COLO829 (cell line): ENCODE data around the gene C16orf78.

Experiments used
- DNase-seq: peaks from one replicate; pipeline ENCODE4 v3.0.0; 2012; ENCODE audit warnings: low spot score

The C16orf78 gene, protein sequence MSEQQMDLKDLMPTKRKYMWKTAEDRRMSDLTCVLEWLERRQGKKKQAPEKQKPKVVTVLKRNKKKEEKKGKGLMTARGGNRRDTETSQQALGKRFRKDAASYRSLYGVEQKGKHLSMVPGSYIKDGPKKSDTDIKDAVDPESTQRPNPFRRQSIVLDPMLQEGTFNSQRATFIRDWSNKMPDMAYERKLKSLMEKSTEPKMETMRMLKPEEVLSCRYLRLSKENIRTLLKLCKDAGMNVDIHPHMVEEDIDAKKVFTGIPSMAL

GRCh38 chr16:49373504-49373903, at the start of gene C16orf78:
Gene C16orf78, plus strand, starts transcription at chr16:49373804. Its CDS starts 136 bp downstream, at chr16:49373940.
- DNase-seq = no peak

DNA sequence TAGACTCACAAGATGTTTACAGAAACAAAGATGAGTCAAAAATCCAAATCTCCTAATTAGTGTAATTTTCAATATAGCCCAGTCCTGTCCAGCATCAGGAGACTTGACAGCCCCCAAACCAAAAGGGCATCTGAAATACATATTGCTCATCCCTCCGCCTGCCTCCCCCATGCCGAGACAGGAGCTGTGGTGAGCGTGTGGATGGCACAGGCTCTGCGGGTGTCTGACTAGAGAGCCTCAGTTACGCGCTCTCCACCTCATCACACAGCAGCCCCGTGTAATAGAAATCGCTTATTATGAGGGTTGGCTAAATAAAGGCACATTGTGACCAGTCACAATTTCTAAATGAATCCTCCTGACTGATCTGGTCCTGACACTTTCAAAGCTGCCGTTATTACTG, 48.9 kb upstream of the C16orf78 start:
- DNase-seq = no peak

GRCh38 chr16:49327466-49327865, 46.1 kb upstream of the C16orf78 start:
- no peak for DNase-seq

GRCh38 chr16:49328325-49328724, 45.3 kb upstream of the C16orf78 start:
- no peak for DNase-seq

GRCh38 chr16:49330562-49331201, 42.9 kb upstream of the C16orf78 start:
- DNase-seq = no peak

GRCh38 chr16:49332589-49333258, 40.9 kb upstream of the C16orf78 start:
- no peak for DNase-seq

DNA sequence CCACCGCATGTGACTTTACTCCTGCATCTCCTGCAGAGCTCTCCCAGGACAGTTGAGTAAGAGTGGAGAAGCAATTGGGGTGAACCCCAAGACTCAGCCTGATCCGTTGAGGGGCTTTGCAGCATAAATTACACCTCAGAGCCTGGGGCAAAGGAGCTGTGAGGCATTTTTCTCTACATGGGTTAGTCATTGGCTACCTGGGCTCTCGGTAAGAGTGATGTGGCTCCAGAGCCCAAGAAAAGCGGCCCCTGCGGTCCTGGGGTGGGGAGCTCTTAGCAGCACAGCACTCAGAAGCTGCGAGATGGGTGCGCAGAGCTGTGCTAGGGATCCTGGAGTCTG, 40.4 kb upstream of the C16orf78 start:
- DNase-seq = no peak

GRCh38 chr16:49335828-49336227, 37.8 kb upstream of the C16orf78 start:
- DNase-seq = no peak

DNA sequence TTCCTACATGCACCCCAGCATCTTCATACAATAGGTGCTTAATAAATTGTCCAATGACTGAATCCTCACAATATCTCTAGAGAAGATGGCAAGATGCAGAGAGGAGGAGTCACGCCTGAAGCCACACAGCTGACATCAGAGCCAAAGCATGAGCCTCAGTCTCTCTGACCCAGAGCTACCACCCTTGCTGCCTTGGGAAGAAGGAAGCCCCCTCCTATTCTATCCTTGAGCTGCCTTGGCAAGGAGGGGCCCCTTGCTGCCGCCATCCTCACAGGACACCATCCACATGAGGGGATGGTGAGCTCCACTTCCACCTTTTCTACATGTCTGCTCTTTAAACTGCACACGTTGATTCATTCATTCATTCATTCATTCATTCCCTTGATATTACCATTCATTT, 37.0 kb upstream of the C16orf78 start:
- no peak for DNase-seq

DNA sequence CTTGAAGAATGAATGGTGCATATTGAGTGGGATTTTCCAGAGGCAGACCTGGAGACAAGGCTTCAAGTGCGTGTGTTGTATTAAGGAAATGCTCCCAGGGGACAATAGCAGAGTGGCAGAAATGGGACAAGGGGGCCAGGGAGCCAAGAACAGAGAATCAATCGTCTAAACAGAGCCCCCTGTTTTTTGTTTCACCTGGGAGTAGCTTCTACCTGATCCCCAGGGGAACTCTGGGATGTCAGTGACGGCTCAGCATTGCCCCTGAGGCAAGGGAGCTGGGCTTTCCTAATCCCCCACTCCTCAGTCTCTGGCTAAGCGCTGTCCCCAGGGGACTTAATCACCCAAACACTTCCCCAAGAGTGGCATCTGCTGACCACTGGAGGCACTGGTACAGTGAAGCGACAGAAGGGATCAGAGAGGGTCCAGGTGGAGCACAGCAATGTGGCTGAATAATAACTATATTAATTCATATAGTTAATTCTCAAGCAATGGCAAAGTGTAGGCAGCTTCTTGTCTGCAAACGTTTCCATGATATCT, 35.7 kb upstream of the C16orf78 start:
- DNase-seq = no peak

DNA sequence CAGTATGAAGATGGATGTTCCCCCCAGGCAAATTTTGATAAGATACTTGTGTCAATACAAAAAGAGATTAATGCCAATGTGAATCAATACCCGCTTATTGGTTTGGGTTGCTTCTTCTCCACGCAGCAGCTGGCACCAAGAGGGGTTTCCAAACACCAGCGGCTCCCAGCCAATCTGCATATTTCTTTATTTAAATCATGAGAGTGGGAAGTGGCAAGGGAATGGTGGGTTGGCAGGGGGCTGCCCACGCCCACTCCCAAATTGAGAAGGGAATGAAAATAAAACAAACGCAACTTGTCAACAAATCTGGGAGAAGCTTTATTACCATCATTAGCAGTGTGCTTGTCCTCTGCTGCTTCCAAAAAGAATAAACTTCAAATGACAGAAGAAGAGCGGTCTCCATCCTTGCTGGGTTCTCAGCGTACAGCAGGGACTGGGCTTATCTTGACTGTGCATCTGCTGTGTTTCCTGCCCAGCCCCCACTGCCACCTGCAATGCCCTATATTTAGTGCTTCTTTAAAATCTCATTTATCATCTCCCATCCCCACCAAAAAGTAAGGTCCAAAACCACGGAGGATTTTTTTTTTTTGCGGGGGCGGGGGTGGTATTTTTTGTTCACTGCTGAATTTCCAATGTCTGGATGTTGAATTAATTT, 34.9 kb upstream of the C16orf78 start:
- no peak for DNase-seq

DNA sequence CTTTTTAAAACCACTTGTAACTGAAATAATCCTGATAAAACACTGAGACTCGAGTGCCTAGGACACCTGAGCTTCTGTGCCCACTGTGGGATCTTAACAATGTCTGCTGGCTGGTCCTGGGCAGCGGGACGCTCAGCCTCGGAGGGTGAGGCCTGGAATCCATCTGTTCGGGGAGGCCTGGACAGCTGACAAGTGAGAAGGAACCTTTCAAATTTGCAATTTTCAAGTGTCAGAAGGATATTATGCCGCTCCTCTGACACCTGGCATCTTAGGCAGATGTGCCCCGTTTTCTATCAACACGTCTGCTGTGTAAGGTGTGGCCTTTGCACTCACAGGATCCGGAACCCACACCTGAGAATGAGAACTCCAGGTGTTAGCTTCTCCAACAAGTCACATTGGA, 33.1 kb upstream of the C16orf78 start:
- no peak for DNase-seq

GRCh38 chr16:49341706-49342105, 31.9 kb upstream of the C16orf78 start:
- DNase-seq = no peak

DNA sequence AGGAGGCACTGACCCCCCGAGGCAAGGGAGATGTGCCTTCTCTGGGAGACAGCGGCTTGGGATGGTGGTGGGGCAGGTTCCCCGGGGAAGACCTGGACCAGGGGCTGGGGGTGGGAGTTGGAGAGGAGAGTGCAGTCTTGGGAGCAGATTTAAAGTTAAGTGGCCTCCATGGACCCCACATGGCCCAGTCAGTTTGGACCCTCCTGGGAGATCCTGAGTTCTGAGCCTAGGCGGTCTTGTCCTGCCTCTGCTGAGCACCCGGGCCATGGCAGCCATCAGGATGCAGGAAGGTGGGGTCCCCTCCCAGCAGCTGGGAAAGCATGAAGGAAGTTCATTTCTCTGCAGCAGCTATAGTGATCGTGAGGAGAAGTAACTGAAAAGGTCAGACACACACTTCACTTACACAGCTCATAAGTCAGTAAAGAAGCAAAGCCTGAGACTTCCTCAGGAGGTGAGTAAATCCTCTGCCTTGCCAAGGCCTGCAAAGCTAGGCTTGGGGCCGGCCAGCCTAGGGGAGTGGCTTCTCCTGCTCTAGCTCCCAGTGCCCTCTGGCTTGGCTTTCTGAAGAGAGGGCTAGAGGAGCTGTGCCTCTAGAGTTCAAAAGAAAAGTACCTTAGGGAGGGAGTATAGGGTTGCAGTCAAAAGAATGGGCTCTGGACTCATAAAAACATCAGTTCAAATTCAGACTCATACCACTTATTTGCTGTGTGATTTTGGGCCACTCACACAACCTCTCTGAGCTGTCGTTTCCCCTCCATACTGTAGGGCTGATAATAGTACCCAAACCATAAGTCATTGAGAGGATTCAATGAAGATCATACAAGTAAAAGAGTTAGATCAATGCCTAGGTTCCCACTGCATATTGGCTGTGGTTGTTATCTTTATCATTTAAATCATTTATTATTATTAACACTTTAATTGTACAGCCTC, 31.0 kb upstream of the C16orf78 start:
- no peak for DNase-seq

DNA sequence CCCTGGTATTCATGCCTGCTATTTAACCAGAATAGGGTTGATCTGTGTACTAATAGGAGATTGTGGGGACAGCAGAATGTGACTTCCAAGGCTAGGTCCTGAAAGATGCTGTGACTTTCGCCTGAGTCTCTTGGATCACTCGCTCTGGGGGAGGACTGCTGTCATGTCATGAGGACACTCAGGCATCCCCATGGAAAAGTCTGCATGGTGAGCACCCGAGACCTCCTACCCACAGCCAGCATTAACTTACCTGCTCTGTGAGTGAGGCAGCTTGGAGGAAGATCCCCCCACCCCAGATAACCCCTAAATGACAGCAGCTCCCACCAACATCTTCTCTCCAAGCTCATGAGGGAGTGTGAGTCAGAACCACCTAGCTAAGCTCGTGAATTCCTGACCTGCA, 30.3 kb upstream of the C16orf78 start:
- no peak for DNase-seq

- DNase-seq = no peak
Observed at GRCh38 chr16:49344401-49344800, 29.2 kb upstream of the C16orf78 start.

DNA sequence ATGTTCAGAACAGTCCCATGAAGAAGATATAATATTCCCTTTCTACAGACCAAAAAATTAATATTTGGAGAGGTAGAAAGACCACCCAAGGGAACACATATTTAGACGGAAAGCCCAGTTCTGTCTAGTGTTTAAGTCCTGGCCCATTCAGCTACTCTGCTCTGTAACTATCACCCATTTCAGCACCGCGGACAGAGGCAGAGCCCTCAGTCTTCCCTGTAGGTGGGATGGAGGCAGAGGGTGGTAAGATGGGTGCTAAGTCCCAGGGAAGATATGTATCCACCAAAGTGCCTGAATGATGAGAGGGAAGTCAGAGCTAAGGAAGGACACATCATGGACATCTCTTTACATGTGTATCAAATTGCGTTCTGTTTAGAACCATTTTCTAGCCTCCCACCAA, 27.8 kb upstream of the C16orf78 start:
- DNase-seq = no peak

GRCh38 chr16:49346459-49346858, 27.1 kb upstream of the C16orf78 start:
- no peak for DNase-seq

DNA sequence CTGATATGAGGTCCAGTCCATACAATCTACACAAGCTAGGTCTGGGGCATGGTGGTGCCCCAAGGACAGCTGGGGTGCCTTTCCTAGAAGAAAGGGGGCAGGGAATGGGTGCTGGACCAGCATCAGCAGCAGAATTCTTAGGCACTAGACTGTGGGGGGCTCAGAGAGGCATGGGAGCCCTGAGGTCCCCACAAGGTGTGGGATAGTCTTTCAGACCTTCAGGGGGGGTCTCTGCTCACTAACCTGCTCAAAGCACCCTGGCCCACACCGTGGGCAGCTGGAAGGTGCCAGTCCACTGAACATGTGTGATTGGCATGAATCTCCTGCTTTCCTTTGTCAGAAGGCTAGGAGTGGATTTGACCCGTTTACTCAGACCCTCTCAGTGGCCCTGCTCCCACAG, 26.1 kb upstream of the C16orf78 start:
- no peak for DNase-seq

GRCh38 chr16:49348408-49349176, 25.0 kb upstream of the C16orf78 start:
- DNase-seq = no peak
